B cell (primary cell): ENCODE measurements around the gene HNRNPF. TPM values are rescaled to one million over a fixed set of nuclear protein-coding genes. Genes with fewer than 3 reads are reported as not detected.

Source experiments
- ATAC-seq: fragments of 200-7000 bp; cut with Tn5 transposase; one replicate; pipeline ENCODE4 v1.10.0; 2021; ENCODE audit warnings: low read depth, mild to moderate bottlenecking, moderate number of reproducible peaks, moderate library complexity
- CTCF ChIA-PET: fragments of 350-600 bp; sonication (Branson Sonifier 250); formaldehyde crosslinking; loops from one replicate; lab custom pipeline; 2021; ENCODE audit warnings: antibody characterized with exemption, inconsistent platforms; lab: Charles Lee
- POLR2A ChIA-PET: fragments of 350-600 bp; sonication (Branson Sonifier 250); formaldehyde crosslinking; loops from one replicate; lab custom pipeline; 2021; ENCODE audit warnings: antibody characterized with exemption; lab: Charles Lee
- DNase-seq: peaks from one replicate; pipeline ENCODE4 v3.0.0; 2013
- H2AFZ ChIP-seq: 2 replicates; pipeline ENCODE4 v1.6.1; 2012; ENCODE audit warnings: mild to moderate bottlenecking, low read depth, low read length; ENCODE audit not compliant: insufficient read depth, poor library complexity, severe bottlenecking
- H3K27ac ChIP-seq, 2 donors: 1 replicate in 1 of 2; 2 replicates in 1 of 2; pipeline ENCODE4 v1.5.1; 2012 to 2013; ENCODE audit warnings: low read length in 2 of 2, mild to moderate bottlenecking in 2 of 2, moderate library complexity in 1 of 2
- H3K27me3 ChIP-seq, 4 experiments: fragments of 200-600 bp in 1 of 4; sonication (generic) in 1 of 4; replicated peaks in 1 of 4; 1 replicate in 2 of 4; 2 replicates in 2 of 4; pipeline versions ENCODE4 v1.6.1 to v1.7.0; 2013 to 2016; ENCODE audit warnings: low read length in 3 of 4, mild to moderate bottlenecking in 2 of 4, mixed read lengths in 1 of 4, moderate library complexity in 1 of 4; ENCODE audit not compliant: insufficient read depth in 4 of 4, control insufficient read depth in 3 of 4; ENCODE audit errors: control extremely low read depth in 1 of 4
- H3K36me3 ChIP-seq, 2 experiments: replicated peaks in 1 of 2; 1 replicate in 1 of 2; 2 replicates in 1 of 2; pipeline versions ENCODE4 v1.6.1 to v1.7.1; 2013; ENCODE audit warnings: low read length in 1 of 2; ENCODE audit not compliant: insufficient read depth in 2 of 2, control insufficient read depth in 1 of 2; ENCODE audit errors: control extremely low read depth in 1 of 2, extremely low read depth in 1 of 2
- H3K4me1 ChIP-seq, 2 donors: fragments of 200-600 bp in 1 of 2; sonication (generic) in 1 of 2; 1 replicate in 1 of 2; 2 replicates in 1 of 2; pipeline versions ENCODE4 v1.5.1 to v1.6.1; 2013 to 2017; ENCODE audit warnings: low read length in 2 of 2; ENCODE audit not compliant: control insufficient read depth in 2 of 2, insufficient read depth in 2 of 2
- H3K4me2 ChIP-seq: replicated peaks from 2 replicates; pipeline ENCODE3; 2012; ENCODE audit warnings: mild to moderate bottlenecking, low read depth, low read length; ENCODE audit not compliant: poor library complexity, severe bottlenecking
- H3K4me3 ChIP-seq, 5 experiments: fragments of 200-600 bp in 1 of 5; sonication (generic) in 1 of 5; 1 replicate in 3 of 5; 2 replicates in 2 of 5; pipeline versions ENCODE4 v1.5.1 to v1.7.0; 2011 to 2016; ENCODE audit warnings: low read length in 4 of 5, mild to moderate bottlenecking in 4 of 5, low read depth in 2 of 5, control low read depth in 1 of 5, moderate library complexity in 1 of 5; ENCODE audit not compliant: insufficient read depth in 1 of 5; ENCODE audit errors: control extremely low read depth in 1 of 5, extremely low read depth in 1 of 5
- H3K79me2 ChIP-seq: fragments of 200-600 bp; sonication (generic); one replicate; pipeline ENCODE4 v1.6.0; 2016; ENCODE audit warnings: low read length; ENCODE audit not compliant: control insufficient read depth, insufficient read depth
- H3K9ac ChIP-seq: fragments of 200-600 bp; sonication (generic); 2 replicates; pipeline ENCODE4 v1.6.1; 2017; ENCODE audit warnings: mild to moderate bottlenecking, low read length, moderate library complexity
- H3K9me3 ChIP-seq, 3 donors: one replicate each; pipeline versions ENCODE4 v1.6.1 to v1.7.1; 2013; ENCODE audit warnings: low read length in 2 of 3; ENCODE audit not compliant: control insufficient read depth in 2 of 3, insufficient read depth in 1 of 3; ENCODE audit errors: control extremely low read depth in 1 of 3
- H4K20me1 ChIP-seq: 2 replicates; pipeline ENCODE4 v1.6.0; 2012; ENCODE audit warnings: mild to moderate bottlenecking, low read length; ENCODE audit not compliant: insufficient read depth, control insufficient read depth, poor library complexity, severe bottlenecking
- H3K27ac Mint-ChIP-seq: one replicate; pipeline ENCODE4 v1.8.0; 2021; ENCODE audit warnings: mixed read lengths
- H3K27me3 Mint-ChIP-seq: one replicate; pipeline ENCODE4 v1.8.0; 2021; ENCODE audit warnings: mixed read lengths
- H3K4me1 Mint-ChIP-seq: one replicate; pipeline ENCODE4 v1.8.0; 2021; ENCODE audit warnings: mixed read lengths
- H3K4me3 Mint-ChIP-seq: one replicate; pipeline ENCODE4 v1.8.0; 2021; ENCODE audit warnings: mixed read lengths
- H3K9me3 Mint-ChIP-seq: one replicate; pipeline ENCODE4 v1.8.0; 2022; ENCODE audit warnings: mixed read lengths; ENCODE audit not compliant: insufficient read depth
- CTCF ChIP-seq: fragments of 200-600 bp; IDR thresholded peaks from one replicate; pipeline ENCODE4 v1.8.0; 2022; ENCODE audit warnings: antibody characterized with exemption, mild to moderate bottlenecking
- EZH2 ChIP-seq: IDR thresholded peaks from 2 replicates; pipeline ENCODE4 v1.6.1; 2012; ENCODE audit warnings: borderline replicate concordance, low read depth, mild to moderate bottlenecking, moderate library complexity, low read length; ENCODE audit not compliant: insufficient read depth, poor library complexity, severe bottlenecking
- WGBS: methylation state at CpG from one replicate; pipeline ENCODE4 v1.1.5; 2013; ENCODE audit warnings: missing lambda C conversion rate; ENCODE audit not compliant: insufficient coverage; 5-methylcytosine and 5-hydroxymethylcytosine counted together
- intact Hi-C: fragments of 100-400 bp; cut with micrococcal nuclease; formaldehyde crosslinking; loops from one replicate; pipeline ENCODE4 v1.10.0; 2022
- polyA plus RNA-seq: library from polyadenylated mRNA; depleted of rRNA; stranded (reverse); fragments of >200 nt; gene quantifications from 2 replicates; pipeline ENCODE4 v1.2.3, GENCODE V29; 2012
- total RNA-seq, 2 donors: library from RNA; stranded (reverse); fragments of 120-200 nt in 1 of 2; gene quantifications; 1 replicate in 1 of 2; 2 replicates in 1 of 2; pipeline versions ENCODE4 v1.2.3 to v1.2.4, GENCODE V29; 2013 to 2022

The HNRNPF gene
- total and polyA plus RNA-seq, 2 donors (not counting 1 experiment from before 2014, with no cell fraction given), result 76.7 to 161 TPM

GRCh38 chr10:43377424-43377883, 31.5 kb downstream of the HNRNPF start:
- ATAC-seq, result no peak
- Histone ChIP-seq H3K4me2 (no peak overlapping the region), H2AFZ (no peak overlapping the region), H3K36me3 (no peaks in the 10 kb centered on the region), H3K27me3 (no peaks in the 10 kb centered on the region), H3K4me3 (no peak overlapping the region), H4K20me1 (no peaks in the 10 kb centered on the region), H3K9ac (no peak overlapping the region), H3K79me2 (no peaks in the 10 kb centered on the region), H3K4me1 (no peaks in the 10 kb centered on the region), H3K9me3 (no peaks in the 10 kb centered on the region), H3K27ac (no peak overlapping the region)
- no peaks in the 10 kb centered on the region for H3K4me1 Mint-ChIP-seq
- ChIA-PET POLR2A (no interaction called here), CTCF (interaction anchor here (0.6 kb wide), 1 partner anchor 21 kb away, joined by 3 read pairs; no protein-coding TSS in a partner anchor)
- no peak overlapping the region for H3K27ac Mint-ChIP-seq
- WGBS, result 94% methylated on average over 13 of the region's 13 CpGs
- peaks cover 6% of the 10 kb centered on the region for H3K27me3 Mint-ChIP-seq
- no peak for DNase-seq
- intact Hi-C loops, result no loop called here
- H3K9me3 Mint-ChIP-seq, result no peaks in the 10 kb centered on the region
- H3K4me3 Mint-ChIP-seq, result no peak overlapping the region
- no peak for TF ChIP-seq EZH2
- TF ChIP-seq CTCF, result no peak

DNA sequence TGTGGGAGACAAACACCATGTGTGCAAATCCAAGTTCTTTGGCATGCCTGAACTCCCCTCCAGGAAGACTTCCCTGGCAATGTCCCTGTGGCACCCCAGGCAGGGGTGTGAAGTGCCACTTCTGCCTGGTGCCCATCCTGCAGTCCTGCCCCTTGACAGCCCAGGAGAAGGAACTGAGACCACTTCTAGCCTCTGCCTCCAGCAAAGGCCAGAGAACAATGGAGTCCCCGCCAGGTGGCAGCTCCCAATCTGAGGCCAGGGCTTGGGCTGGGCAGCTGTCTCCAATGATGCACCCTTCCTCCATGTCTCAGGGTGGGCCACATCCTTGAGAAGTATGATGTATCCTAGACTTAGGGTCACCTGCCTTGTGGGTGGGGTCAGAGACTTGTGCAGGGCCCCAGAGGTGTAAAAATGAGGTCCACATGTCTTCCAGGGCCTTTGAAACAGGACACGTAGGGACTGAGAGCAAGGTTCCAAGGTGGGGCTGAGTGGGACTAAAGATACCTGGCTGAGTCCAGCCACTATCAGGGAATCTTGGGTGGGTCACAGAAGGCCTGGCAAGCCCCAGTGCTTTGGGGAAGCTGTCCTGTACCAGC, 32.1 kb downstream of the HNRNPF start:
- Histone ChIP-seq H3K79me2 (no peaks in the 10 kb centered on the region), H3K27me3 (no peaks in the 10 kb centered on the region), H3K27ac (no peak overlapping the region), H3K4me3 (no peak overlapping the region), H3K4me1 (no peaks in the 10 kb centered on the region), H3K4me2 (no peak overlapping the region), H2AFZ (no peak overlapping the region), H3K36me3 (no peaks in the 10 kb centered on the region), H3K9me3 (no peaks in the 10 kb centered on the region), H4K20me1 (no peaks in the 10 kb centered on the region), H3K9ac (no peak overlapping the region)
- POLR2A ChIA-PET, result no interaction called here
- H3K4me1 Mint-ChIP-seq, result no peaks in the 10 kb centered on the region
- intact Hi-C loops, result no loop called here
- H3K27me3 Mint-ChIP-seq, result peaks cover 6% of the 10 kb centered on the region
- CTCF ChIA-PET, result interaction anchor here (0.5 kb wide), 1 partner anchor 84 kb away, joined by 3 read pairs; no protein-coding TSS in a partner anchor
- H3K27ac Mint-ChIP-seq, result no peak overlapping the region
- no peak for ATAC-seq
- no peak for TF ChIP-seq EZH2
- 14% methylated on average over 1 of the region's 2 CpGs for WGBS
- H3K9me3 Mint-ChIP-seq, result no peaks in the 10 kb centered on the region
- DNase-seq, result no peak
- H3K4me3 Mint-ChIP-seq, result no peak overlapping the region
